ENCODE measurements around the gene KRTAP2-1. TPM values are rescaled to one million over a fixed set of nuclear protein-coding genes. Genes with fewer than 3 reads are reported as not detected.
"Not testable (repeated sequence)": the region's sequence is repeated elsewhere in the genome, so short reads cannot be mapped to it uniquely, and the experiment has no call there.

The KRTAP2-1 gene, protein sequence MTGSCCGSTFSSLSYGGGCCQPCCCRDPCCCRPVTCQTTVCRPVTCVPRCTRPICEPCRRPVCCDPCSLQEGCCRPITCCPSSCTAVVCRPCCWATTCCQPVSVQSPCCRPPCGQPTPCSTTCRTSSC
- not detected for total RNA-seq

DNA sequence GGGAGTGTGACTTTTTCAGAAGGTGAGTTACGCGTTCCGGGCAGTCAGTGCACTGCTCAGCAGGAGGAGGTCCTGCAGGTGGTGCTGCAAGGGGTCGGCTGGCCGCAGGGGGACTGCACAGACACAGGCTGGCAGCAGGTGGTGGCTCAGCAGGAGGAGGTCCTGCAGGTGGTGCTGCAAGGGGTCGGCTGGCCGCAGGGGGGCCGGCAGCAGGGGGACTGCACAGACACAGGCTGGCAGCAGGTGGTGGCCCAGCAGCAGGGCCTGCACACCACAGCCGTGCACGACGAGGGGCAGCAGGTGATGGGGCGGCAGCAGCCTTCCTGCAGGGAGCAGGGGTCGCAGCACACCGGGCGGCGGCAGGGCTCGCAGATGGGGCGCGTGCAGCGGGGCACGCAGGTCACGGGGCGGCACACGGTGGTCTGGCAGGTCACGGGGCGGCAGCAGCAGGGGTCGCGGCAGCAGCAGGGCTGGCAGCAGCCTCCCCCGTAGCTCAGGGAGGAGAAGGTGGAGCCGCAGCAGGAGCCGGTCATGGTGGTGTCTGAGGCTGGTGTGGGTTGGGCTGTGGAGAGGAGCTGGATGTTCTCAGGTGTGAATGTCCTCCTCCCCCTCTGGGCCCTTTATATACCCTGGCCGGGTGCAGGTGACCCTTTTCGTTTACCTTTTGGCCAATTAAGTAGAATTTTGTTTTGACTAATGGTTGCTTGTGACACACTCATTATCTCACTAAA lies at the start of gene KRTAP2-1:
TSS of gene KRTAP2-1 (minus strand) at position 582 of the 731 bp plus-strand sequence. CDS start at position 533, 49 bp downstream.
- H3K27ac Mint-ChIP-seq; H3K4me3 Mint-ChIP-seq; H3K4me1 Mint-ChIP-seq (ENCODE audit: low read depth); ATAC-seq (replicated peaks in 1 of 2); H3K36me3 Mint-ChIP-seq (ENCODE audit: insufficient read depth in 2 of 2); DNase-seq; H3K9me3 Mint-ChIP-seq: not testable (repeated sequence)
- H3K27me3 Mint-ChIP-seq (ENCODE audit: low read depth) = peaks cover 31% of the 10 kb centered on the region

DNA sequence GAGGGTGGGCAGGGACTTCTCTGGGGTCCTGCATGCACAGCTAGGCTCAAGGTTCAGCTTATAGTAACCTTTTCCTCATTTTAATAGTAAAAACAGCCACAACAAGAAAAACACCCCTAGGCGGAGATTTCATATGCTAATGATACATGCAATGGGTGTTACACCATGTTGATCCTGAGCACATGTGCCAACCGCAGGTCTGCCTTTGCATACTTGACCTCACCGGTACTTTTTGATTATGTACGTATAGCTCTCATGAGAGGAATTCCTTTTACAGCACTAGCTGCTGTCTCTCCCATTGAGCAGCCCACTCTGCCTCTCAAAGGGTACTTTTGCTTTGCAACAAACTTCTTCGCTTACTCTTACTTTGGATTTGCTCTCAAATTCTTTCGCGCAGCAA lies 48.9 kb upstream of the KRTAP2-1 start:
- no peak for ATAC-seq (replicated peaks in 1 of 2)

DNA sequence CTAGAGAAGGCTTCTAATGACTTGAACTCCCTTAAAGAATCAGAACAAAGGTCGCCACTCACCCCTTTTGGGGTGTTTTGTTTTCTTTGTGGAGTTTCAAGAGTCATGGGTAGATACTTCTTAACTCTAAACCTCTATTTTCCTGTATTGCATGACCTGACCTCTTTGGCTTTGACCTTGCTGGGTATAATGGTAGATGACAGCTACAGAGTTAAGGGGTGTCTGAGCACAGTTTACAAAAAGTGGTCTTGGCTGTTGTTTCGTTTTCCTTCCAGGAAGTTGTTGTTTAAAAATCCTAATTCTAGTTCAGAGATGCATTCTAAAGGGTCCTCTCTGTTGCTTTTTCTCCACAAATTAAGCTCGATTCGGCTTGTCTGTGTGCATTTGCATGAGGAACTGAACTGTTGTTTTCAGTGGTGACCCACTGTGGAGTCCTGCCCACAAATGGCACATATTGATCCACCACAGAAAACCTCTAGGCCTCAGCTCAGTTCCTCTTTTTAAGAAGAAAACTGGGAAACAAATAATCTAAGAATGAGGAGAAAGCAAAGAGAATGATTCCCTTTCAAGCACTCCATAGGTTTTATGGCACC lies 41.7 kb upstream of the KRTAP2-1 start:
- H3K9me3 Mint-ChIP-seq; H3K4me3 Mint-ChIP-seq; H3K27me3 Mint-ChIP-seq (ENCODE audit: low read depth); DNase-seq; H3K4me1 Mint-ChIP-seq (ENCODE audit: low read depth); H3K27ac Mint-ChIP-seq; ATAC-seq (replicated peaks in 1 of 2); H3K36me3 Mint-ChIP-seq (ENCODE audit: insufficient read depth in 2 of 2): not testable (repeated sequence)

More for the DNA sequence above, 48.9 kb upstream of the KRTAP2-1 start:
- no peak overlapping the region for H3K4me3 Mint-ChIP-seq
- H3K36me3 Mint-ChIP-seq (ENCODE audit: insufficient read depth in 2 of 2) = no peaks in the 10 kb centered on the region
- H3K9me3 Mint-ChIP-seq = no peaks in the 10 kb centered on the region
- DNase-seq = no peak
- H3K27ac Mint-ChIP-seq = no peak overlapping the region
- peaks cover 7% of the 10 kb centered on the region for H3K4me1 Mint-ChIP-seq (ENCODE audit: low read depth)
- H3K27me3 Mint-ChIP-seq (ENCODE audit: low read depth) = peaks cover 17% of the 10 kb centered on the region

DNA sequence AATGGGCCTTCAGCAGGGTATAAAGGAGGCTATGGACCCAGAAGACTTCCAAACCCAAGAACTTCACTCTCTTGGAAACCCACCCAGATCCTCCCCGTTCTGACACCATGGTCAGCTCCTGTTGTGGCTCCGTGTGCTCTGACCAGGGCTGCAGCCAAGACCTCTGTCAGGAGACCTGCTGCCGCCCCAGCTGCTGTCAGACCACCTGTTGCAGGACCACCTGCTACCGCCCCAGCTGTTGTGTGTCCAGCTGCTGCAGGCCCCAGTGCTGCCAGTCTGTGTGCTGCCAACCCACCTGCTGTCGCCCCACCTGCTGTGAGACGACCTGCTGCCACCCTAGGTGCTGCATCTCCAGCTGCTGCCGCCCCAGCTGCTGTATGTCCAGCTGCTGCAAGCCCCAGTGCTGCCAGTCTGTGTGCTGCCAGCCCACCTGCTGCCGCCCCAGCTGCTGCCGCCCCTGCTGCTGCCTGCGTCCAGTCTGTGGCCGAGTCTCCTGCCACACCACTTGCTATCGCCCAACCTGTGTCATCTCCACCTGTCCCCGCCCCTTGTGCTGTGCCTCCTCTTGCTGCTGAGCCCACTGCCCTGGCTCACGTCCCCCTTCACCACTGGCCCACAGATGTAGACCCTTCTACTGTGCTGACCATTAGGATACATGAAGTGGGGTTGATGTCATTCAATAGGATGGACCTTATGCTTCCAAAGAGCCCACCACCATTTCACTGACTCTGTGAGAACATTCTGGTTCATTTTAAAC lies 37.2 kb upstream of the KRTAP2-1 start, which contains the start of gene KRTAP4-7:
TSS of gene KRTAP4-7 (plus strand) at position 51 of the 757 bp plus-strand sequence. CDS start at position 108, 57 bp downstream.
- ATAC-seq (replicated peaks in 1 of 2); H3K4me3 Mint-ChIP-seq; H3K4me1 Mint-ChIP-seq (ENCODE audit: low read depth); H3K36me3 Mint-ChIP-seq (ENCODE audit: insufficient read depth in 2 of 2); H3K27ac Mint-ChIP-seq; DNase-seq; H3K9me3 Mint-ChIP-seq: not testable (repeated sequence)
- peaks cover 10% of the 10 kb centered on the region for H3K27me3 Mint-ChIP-seq (ENCODE audit: low read depth)

DNA sequence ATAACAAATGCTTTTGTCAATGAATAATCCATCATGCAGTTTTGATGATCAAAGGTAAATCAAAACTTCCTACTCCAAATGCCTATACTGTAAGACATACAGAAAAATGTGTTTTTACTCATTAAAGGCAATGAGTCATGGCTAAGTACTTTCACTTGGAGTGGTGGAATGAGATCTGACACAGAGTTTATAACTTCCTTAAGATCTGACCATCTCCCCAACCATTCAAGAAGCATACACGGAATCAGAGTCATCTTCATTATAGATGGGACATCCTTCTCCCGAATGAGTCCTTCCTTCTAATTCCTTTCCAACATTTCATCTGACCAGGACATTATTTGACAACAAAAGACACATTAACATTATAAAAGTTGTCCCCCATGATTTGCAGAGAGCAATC lies 36.3 kb upstream of the KRTAP2-1 start:
- H3K4me3 Mint-ChIP-seq; H3K27ac Mint-ChIP-seq; DNase-seq; H3K4me1 Mint-ChIP-seq (ENCODE audit: low read depth); H3K36me3 Mint-ChIP-seq (ENCODE audit: insufficient read depth in 2 of 2); ATAC-seq (replicated peaks in 1 of 2); H3K9me3 Mint-ChIP-seq: not testable (repeated sequence)
- peaks cover 10% of the 10 kb centered on the region for H3K27me3 Mint-ChIP-seq (ENCODE audit: low read depth)

DNA sequence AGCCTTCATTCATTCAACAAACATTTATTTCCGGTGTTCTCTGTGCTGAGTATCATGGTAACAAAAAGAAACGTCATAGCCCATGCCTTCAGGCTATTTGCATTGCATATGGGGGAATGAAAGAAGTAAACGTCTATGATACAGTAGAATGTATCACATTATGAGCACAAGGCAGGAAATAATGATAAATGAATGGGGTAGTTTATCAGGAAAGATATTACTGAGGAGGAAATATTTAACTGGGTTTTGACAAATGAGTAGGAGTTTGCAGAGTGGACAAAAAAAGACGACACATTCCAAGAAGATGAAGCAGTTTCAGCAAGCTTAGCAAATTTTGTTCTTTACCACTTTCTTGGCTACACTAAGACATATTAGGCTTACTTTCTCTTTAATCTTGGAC lies 35.5 kb upstream of the KRTAP2-1 start:
- Mint-ChIP-seq H3K4me3 (no peak overlapping the region), H3K36me3 (ENCODE audit: insufficient read depth in 2 of 2) (no peaks in the 10 kb centered on the region), H3K4me1 (ENCODE audit: low read depth) (no peaks in the 10 kb centered on the region), H3K27me3 (ENCODE audit: low read depth) (peaks cover 10% of the 10 kb centered on the region), H3K9me3 (no peaks in the 10 kb centered on the region), H3K27ac (no peak overlapping the region)
- ATAC-seq (replicated peaks in 1 of 2) (no peak), DNase-seq (no peak)

DNA sequence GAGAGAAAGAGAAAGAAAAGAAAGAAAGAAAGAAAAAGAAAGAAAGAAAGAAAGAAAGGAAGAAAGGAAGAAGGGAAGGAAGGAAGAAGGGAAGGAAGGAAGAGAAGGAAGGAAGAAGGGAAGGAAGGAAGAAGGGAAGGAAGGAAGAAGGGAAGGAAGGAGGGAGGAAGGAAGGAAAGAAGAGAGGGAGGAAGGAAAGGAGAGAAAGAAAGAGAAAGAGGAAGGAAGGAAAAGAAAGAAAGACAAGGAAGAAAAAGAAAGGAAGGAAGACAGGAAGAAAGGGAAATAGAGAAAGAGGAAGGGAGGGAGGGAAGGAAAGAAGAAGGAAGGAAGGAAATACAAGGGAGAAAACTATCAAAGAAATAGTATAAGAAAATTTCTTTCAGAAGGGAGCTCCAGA lies 29.7 kb upstream of the KRTAP2-1 start:
- Mint-ChIP-seq H3K4me3 (no peak overlapping the region), H3K27ac (no peak overlapping the region), H3K9me3 (no peaks in the 10 kb centered on the region), H3K36me3 (ENCODE audit: insufficient read depth in 2 of 2) (no peaks in the 10 kb centered on the region), H3K4me1 (ENCODE audit: low read depth) (no peaks in the 10 kb centered on the region), H3K27me3 (ENCODE audit: low read depth) (peaks cover 32% of the 10 kb centered on the region)
- ATAC-seq (replicated peaks in 1 of 2) (no peak), DNase-seq (no peak)

DNA sequence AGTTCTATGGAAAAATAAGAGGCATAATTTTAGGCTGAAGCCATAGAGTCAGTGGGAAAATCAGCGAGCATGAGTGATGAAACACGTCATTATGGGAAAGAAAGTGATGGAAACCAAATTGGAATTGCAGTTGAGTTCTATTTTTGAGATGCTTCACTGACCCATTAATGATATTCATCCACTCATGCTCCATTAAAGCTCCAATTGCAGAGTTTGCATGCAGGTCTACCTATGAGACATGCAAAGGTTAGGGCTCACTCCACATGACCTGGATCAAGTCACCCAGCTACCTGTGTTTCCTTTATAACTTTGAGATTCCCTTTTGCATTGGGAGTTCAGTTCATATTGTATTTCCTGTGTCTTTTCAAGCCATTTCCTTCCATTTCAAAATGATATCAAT lies 26.6 kb upstream of the KRTAP2-1 start:
- Mint-ChIP-seq H3K4me3 (no peak overlapping the region), H3K27ac (no peak overlapping the region), H3K4me1 (ENCODE audit: low read depth) (no peaks in the 10 kb centered on the region), H3K27me3 (ENCODE audit: low read depth) (peaks cover 22% of the 10 kb centered on the region), H3K36me3 (ENCODE audit: insufficient read depth in 2 of 2) (no peaks in the 10 kb centered on the region), H3K9me3 (no peaks in the 10 kb centered on the region)
- no peak for ATAC-seq (replicated peaks in 1 of 2)
- DNase-seq = no peak

DNA sequence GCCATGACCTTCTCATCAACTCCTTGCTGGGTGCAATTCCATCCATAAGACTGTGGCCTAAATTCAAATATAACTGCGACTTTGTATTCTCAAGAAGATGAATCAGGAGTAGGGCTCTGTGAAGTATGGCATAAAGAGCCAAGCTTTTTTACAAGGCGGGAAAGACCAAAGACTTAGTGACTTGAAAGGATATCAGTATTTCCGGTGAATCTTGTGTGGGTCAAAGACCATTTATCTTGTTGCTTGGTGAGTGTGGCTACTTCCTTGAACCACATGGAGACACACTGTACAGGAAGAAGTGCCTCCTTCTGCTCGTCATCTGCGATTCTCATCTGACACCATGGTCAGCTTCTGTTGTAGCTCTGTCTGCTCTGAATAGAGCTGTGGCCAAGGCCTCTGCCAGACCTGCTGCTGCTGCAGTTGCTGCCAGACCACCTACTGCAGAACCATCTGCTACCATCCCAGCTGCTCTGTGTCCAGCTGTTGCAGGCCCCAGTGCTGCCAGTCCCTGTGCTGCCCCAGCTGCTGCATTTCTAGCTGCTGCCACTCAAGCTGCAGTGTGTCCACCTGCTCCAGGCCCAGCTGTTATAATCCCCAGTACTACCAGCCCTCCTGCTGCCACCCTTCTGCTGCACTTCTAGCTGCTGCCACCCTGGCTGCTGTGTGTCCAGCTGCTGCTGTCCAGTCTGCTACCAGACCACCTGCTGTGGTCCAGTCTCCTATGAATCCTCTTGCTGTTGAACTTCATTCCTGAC lies 24.7 kb upstream of the KRTAP2-1 start:
- Mint-ChIP-seq H3K9me3 (no peaks in the 10 kb centered on the region), H3K36me3 (ENCODE audit: insufficient read depth in 2 of 2) (no peaks in the 10 kb centered on the region), H3K4me3 (no peak overlapping the region), H3K4me1 (ENCODE audit: low read depth) (no peaks in the 10 kb centered on the region), H3K27me3 (ENCODE audit: low read depth) (peaks cover 22% of the 10 kb centered on the region), H3K27ac (no peak overlapping the region)
- ATAC-seq (replicated peaks in 1 of 2) (no peak), DNase-seq (no peak)

DNA sequence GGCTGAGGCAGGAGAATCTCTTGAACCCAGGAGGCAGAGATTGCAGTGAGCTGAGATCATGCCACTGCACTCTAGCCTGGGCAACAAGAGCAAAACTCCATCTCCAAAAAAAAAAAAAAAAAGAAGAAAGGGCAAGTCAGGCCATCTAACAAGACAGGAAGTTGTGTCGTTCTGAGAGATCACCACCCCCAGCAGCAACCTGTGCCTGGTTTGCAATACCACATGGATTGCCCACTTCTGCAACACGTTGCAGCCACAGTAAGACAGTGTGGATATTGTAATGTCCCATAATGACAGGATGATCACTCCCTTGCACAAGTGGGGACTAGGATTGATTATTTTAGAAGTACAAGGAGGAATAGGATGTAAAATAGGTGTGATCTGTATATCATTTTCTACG lies 21.9 kb upstream of the KRTAP2-1 start:
- Mint-ChIP-seq H3K9me3 (no peaks in the 10 kb centered on the region), H3K4me3 (no peak overlapping the region), H3K27me3 (ENCODE audit: low read depth) (no peaks in the 10 kb centered on the region), H3K27ac (no peak overlapping the region), H3K36me3 (ENCODE audit: insufficient read depth in 2 of 2) (no peaks in the 10 kb centered on the region), H3K4me1 (ENCODE audit: low read depth) (no peaks in the 10 kb centered on the region)
- no peak for DNase-seq
- no peak for ATAC-seq (replicated peaks in 1 of 2)

DNA sequence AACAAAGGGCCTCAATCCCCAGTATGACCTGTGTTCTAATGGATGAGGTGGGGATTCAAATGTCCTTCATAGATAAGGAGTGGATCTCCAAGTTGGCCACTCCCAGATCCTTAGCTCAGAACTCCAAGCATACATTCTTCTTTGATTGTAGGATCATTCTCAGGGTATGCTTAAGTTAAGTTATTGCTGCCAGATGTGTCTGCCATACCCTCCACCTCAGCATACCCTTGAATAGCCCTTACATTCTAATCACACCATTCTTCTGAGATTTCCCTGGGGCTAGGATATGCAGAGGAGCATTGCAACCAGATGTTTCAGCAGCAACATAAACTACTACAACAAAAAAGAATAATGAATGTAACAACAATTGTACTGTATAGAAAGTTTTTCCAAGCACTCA lies 20.2 kb upstream of the KRTAP2-1 start:
- no peaks in the 10 kb centered on the region for H3K36me3 Mint-ChIP-seq (ENCODE audit: insufficient read depth in 2 of 2)
- no peaks in the 10 kb centered on the region for H3K9me3 Mint-ChIP-seq
- no peak overlapping the region for H3K27ac Mint-ChIP-seq
- ATAC-seq (replicated peaks in 1 of 2) = no peak
- H3K27me3 Mint-ChIP-seq (ENCODE audit: low read depth) = no peaks in the 10 kb centered on the region
- H3K4me3 Mint-ChIP-seq = no peak overlapping the region
- no peaks in the 10 kb centered on the region for H3K4me1 Mint-ChIP-seq (ENCODE audit: low read depth)
- no peak for DNase-seq

DNA sequence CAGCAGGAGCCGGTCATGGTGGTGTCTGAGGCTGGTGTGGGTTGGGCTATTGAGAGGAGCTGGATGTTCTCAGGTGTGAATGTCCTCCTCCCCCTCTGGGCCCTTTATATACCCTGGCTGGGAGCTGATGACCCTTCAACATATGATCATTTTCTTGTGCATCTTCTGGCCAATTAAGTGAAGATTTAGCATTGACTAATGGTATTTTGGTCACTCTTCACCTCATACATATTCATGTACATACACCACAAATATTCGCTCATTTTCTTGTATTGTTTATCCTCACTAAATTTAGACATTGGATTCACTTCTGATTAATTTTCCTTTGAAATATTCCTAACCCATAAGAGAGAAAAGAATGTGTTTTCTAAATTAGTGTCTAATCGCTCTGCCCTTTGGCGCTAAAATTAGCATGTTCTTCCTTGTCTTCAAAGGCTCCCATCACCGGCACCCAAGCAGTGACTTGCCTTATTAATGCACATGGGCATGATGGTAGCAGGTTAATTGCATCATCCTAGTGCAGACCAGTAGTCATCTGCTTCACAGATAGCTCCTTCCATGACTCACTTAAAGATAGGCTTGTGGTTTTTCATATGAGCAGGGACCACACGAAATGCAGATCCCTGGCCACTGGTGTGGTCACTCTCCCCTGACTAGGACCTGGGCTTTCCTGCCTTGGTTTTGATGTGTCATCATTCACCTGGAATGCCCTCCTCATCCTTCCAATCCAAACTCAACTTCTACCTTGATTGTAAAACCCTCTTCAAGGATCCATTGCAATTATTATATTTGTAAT lies 18.9 kb upstream of the KRTAP2-1 start, which contains the start of gene KRTAP2-4:
TSS of gene KRTAP2-4 (minus strand) at position 51 of the 796 bp plus-strand sequence. CDS start at position 17, 34 bp downstream.
- DNase-seq (no peak), ATAC-seq (replicated peaks in 1 of 2) (peak in 1 of 2 donors; percentile 52)
- no peaks in the 10 kb centered on the region for H3K4me1 Mint-ChIP-seq (ENCODE audit: low read depth)
- H3K27ac Mint-ChIP-seq = no peak within 1 kb of the TSS
- H3K4me3 Mint-ChIP-seq = no peak within 1 kb of the TSS
- no peaks in the 10 kb centered on the region for H3K9me3 Mint-ChIP-seq
- no peaks in the 10 kb centered on the region for H3K36me3 Mint-ChIP-seq (ENCODE audit: insufficient read depth in 2 of 2)
- peaks cover 8% of the 10 kb centered on the region for H3K27me3 Mint-ChIP-seq (ENCODE audit: low read depth)
